HEK293T (cell line): ENCODE measurements around the gene RNU1-3.
"Not testable (repeated sequence)": the region's sequence is repeated elsewhere in the genome, so short reads cannot be mapped to it uniquely, and the experiment has no call there.

Source experiments
- BHLHE40 ChIP-seq: fragments of 450-650 bp; IDR thresholded peaks from 2 replicates; pipeline ENCODE4 v1.6.1; 2016; ENCODE audit warnings: mild to moderate bottlenecking, moderate library complexity, borderline replicate concordance
- CTBP1 ChIP-seq: fragments of 450-650 bp; IDR thresholded peaks from 2 replicates; pipeline ENCODE4 v1.6.1; 2016; ENCODE audit warnings: borderline replicate concordance
- ELF4 ChIP-seq: fragments of 450-650 bp; IDR thresholded peaks from 2 replicates; pipeline ENCODE4 v1.6.1; 2017; ENCODE audit warnings: antibody characterized with exemption
- FOXK2 ChIP-seq: fragments of 450-650 bp; IDR thresholded peaks from 2 replicates; pipeline ENCODE4 v1.6.1; 2016; ENCODE audit warnings: mild to moderate bottlenecking
- FOXM1 ChIP-seq: fragments of 450-650 bp; IDR thresholded peaks from 2 replicates; pipeline ENCODE4 v1.6.1; 2017; ENCODE audit warnings: mild to moderate bottlenecking, borderline replicate concordance
- HDGF ChIP-seq: fragments of 450-650 bp; IDR thresholded peaks from 2 replicates; pipeline ENCODE4 v1.6.1; 2017; ENCODE audit warnings: antibody characterized with exemption, borderline replicate concordance
- NFRKB ChIP-seq: fragments of 450-650 bp; IDR thresholded peaks from 2 replicates; pipeline ENCODE4 v1.6.1; 2016; ENCODE audit warnings: mild to moderate bottlenecking, moderate library complexity
- SP1 ChIP-seq: fragments of 450-650 bp; IDR thresholded peaks from 2 replicates; pipeline ENCODE4 v1.6.1; 2017
- TARDBP ChIP-seq: fragments of 450-650 bp; IDR thresholded peaks from 2 replicates; pipeline ENCODE4 v1.6.1; 2016
- TF ChIP-seq, protein P1 (sequence below): fragments of 450-650 bp; IDR thresholded peaks from 2 replicates; pipeline ENCODE4 v1.6.1; 2016

DNA sequence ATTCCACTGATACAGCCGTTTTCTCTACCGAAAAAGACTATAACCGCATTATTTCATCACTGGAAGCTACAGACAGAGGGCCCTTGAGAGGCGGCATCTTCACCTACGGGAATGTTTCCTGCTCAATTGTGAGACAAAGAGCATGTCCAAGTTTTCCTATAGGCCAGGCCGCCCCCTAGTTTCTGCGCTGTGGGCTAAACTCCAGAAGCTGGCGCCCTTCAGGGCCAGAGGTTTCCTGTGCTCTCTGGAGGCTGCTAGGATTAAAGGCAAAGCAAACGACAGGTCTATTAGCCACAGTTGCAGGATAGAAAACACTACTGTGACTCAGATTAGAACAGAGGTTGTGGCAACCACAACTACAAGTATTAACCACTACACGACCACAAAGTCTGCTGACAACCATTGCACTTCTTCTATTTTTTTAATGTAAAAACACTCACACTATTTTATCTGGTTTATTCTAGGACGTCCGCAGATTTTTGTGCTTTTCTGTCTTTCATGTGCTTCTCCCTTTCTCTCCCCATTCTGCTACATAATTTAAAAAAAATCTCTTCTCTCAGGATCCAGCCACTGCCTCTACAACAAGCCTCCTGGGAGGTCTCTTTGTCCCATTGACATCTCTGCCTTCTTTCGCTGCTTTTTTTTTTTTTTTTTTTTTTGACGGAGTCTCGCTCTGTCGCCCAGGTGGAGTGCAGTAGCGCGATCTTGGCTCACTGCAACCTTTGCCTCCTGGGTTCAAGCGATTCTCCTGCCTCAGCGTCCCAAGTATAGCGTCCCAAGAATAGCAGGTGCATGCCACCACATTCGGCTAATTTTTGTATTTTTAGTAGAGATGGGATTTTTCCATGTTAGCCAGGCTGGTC is 10.1 kb upstream of the RNU1-3 start:
- not testable (repeated sequence) for TF ChIP-seq NFRKB, HDGF, SP1, CTBP1, TARDBP, FOXM1, BHLHE40, FOXK2, ELF4
- TF ChIP-seq, protein P1, sequence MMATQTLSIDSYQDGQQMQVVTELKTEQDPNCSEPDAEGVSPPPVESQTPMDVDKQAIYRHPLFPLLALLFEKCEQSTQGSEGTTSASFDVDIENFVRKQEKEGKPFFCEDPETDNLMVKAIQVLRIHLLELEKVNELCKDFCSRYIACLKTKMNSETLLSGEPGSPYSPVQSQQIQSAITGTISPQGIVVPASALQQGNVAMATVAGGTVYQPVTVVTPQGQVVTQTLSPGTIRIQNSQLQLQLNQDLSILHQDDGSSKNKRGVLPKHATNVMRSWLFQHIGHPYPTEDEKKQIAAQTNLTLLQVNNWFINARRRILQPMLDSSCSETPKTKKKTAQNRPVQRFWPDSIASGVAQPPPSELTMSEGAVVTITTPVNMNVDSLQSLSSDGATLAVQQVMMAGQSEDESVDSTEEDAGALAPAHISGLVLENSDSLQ = not testable (repeated sequence)
